HG03159 (cell line): ENCODE measurements around the gene BCL2L13.

Source experiments
- ATAC-seq: cut with Tn5 transposase; IDR thresholded peaks from one replicate; pipeline ENCODE4 v1.9.1; 2021; ENCODE audit warnings: mild to moderate bottlenecking, moderate library complexity; ENCODE audit not compliant: unreplicated experiment

BCL2L13 gene

GRCh38 chr22:17638432-17639246, at the start of gene BCL2L13:
TSS of gene BCL2L13 (plus strand) at chr22:17638757. CDS start at chr22:17655712, 16,955 bp downstream.
- ATAC-seq = peak; percentile 87

GRCh38 chr22:17589810-17590375, 48.7 kb upstream of the BCL2L13 start:
- ATAC-seq = no peak

DNA sequence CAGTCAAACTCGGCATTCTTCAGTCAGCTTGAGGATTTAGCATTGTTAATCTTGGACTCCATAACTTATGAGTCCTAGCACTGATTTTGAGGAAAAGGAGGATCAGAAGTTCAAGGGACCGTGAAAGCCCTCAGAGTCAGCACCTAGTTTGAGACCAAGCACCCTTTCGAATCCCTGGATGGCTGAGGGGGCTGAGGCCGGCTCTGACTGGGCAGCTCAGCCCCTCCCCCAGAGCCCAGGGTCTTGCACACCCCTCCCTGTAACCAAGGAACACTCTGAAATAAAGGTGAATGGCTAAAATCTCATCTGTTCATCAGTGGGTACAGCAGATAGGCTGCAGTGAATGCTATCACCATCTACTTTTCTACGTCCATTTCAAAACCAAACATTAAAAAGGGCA, 48.0 kb upstream of the BCL2L13 start:
- no peak for ATAC-seq

DNA sequence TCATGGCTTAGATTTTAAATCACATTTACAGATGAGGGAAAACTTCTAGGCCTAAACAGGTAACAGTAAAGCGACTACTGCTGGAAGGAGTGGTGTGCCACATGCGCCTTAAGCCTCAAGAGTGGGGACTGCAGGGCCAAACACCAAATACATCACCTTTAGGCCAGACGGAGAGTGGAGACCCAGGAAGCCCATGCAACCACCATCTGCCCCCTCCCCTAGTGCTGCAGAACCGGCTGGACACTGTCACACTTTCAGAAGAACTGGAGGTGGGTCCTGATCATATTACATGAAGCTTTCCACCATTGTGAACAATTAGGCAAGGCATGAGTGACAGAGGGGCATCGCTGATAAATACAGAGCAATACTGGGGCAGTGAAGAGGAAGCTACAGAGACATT, 46.4 kb upstream of the BCL2L13 start:
- ATAC-seq = no peak

GRCh38 chr22:17596226-17596625, 42.3 kb upstream of the BCL2L13 start:
- ATAC-seq = no peak

DNA sequence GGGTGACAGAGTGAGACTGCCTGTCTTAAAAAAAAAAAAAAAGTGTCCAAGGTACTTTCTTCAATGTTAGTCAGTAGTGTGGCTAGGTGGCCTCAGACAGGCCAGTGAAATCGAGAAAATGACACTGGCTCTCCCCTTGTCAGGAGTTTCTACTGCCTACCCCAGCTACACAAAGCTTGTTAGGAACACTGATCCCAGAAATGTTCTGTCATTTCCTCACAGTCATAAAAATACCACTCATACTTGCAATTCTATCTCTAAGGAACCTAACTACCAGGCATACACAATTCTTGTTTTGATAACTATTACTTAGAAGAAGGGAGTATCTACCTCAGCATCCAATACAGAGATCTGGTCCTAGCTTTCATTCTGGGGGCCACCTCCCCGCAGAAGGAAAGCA, 41.3 kb upstream of the BCL2L13 start:
- ATAC-seq = no peak

DNA sequence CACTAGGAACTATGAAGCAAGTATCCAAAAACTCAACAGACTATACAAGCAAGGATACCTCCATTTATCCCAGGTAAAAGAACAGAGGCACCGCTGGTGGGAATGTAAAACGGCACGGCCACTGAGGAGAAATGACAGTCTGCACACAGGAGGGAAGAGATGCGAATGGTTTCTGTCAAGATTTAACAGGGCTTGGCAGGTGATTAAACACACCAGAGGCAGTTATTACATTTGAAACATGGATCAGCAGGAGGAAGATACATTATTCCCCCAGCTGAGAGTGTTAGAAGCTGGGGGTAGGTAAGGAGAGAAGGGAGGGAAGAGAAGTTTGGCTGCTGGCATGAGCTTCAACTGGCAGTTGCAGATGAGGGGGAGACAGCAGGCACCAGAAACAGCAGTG, 40.2 kb upstream of the BCL2L13 start:
- ATAC-seq = no peak

DNA sequence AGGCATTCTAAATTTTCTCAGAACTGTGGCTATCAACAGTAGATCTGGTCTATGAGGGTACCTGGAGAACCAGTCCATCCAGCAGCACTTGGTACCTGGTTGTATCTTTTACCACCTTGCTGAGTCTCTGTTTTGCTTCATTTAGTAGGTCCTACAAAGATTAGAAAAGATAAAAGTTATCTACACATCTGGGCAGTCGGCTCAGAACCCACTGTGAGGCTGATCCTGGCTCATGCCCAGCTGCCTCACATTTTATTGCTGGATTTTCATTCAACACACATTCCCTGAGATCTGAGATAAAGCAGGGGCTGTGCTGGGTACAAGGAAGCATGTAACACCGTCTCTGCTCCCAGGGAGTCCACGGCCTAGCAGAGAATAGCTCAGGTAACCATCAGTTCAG, 37.5 kb upstream of the BCL2L13 start:
- ATAC-seq = no peak

- no peak for ATAC-seq
Measured at GRCh38 chr22:17603668-17604067, 34.9 kb upstream of the BCL2L13 start.

- ATAC-seq = no peak
Measured at GRCh38 chr22:17606496-17606895, 32.1 kb upstream of the BCL2L13 start.

- ATAC-seq = no peak
Measured at GRCh38 chr22:17607891-17608521, 30.6 kb upstream of the BCL2L13 start.

- no peak for ATAC-seq
Measured at GRCh38 chr22:17612057-17612456, 26.5 kb upstream of the BCL2L13 start.

DNA sequence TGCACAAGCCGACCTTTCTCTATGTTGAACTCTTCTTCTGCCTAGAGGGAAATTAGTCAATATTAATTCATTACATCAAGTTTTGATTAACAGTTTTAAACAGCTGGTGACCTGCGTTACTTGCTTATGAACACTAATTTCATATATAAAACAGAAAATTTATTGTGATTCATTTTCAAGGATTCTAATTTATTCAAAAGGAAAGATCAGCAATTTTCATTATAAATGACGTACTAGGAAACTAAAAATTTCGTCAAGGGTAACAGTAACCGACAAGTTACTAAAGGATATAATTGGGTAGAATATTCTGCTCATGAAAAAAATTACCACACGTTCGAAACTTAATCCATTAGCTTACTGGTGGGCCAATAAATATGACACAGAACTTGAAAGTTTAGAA, 25.3 kb upstream of the BCL2L13 start:
- ATAC-seq = no peak

GRCh38 chr22:17627961-17628405, 10.6 kb upstream of the BCL2L13 start:
- ATAC-seq = no peak

DNA sequence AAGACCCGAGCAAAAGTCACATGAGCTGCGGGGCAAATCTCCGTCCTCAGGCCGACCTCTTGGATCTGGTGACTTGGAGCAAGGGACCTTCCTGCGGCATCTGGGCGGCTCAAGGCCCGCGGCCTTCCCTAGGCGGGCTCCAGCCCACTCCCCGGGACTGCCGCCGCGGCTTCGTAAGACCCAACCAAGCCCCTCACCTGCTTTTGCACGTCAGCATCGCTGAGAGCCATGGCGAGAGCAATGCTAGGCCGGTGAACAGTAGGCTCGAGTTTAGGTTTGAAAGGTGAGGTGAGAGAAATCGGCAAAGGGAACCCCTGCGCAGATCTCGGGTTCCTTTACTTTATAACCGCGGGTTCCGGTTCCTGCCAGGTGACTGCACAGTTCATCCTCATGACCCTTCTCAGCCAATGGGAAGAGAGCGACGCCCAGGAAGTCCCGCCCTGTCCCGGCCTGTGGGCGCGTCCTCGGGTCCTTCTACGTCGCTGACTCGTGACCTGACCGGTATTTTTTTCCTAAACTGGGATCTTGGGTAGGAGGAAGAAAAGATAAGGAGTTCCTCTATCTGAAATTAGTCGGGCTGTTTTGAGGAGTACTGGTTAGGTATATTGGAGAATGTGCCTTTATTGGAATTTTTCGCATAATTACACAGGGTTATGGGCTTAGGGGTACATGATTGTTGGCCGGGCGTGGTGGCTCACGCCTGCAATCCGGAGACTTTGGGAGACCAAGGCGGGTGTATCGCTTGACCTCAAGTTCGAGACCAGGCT, 10.0 kb upstream of the BCL2L13 start, which contains the start of gene ATP6V1E1:
TSS of gene ATP6V1E1 (minus strand) at position 344 of the 767 bp plus-strand sequence. CDS start at position 230, 114 bp downstream.
- ATAC-seq = peak; percentile 98

GRCh38 chr22:17629173-17629489, 9.4 kb upstream of the BCL2L13 start:
- no peak for ATAC-seq

DNA sequence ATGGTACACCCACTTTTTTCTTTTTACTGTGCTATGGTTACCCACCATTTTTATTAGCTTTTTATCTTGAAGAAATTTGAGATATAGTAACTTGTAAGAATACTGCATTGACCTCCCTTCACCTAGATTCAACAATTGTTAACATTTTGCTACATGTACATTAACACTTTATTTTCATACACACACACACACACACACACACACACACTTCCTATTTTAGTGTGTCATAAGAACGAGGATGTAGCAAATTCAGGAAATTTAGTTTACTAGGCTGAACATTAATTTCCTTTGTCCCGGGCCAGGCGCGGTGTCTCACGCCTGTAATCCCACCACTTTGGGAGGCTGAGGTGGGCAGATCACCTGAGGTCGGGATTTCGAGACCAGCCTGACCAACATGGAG, 8.9 kb upstream of the BCL2L13 start:
- no peak for ATAC-seq

DNA sequence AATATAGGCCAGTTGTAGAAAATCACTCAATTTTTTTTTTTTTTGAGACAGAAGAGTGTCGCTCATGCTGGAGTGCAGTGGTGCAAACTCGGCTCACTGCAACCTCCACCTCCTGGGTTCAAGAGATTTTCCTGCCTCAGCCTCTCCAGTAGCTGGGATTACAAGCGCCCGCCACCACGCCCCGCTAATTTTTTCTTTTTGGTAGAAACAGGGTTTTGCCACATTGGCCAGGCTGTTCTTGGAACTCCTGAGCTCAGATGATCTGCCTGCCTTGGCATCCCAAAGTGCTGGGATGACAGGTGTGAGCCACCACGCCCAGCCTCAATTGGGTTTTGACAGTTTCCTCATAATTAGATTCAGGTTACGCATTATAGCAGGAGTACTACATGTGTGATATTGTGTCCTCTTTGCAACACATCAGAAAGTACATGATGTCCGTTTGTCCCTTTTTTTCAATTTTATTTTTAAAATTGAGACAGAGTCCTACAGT, 7.4 kb upstream of the BCL2L13 start:
- no peak for ATAC-seq

DNA sequence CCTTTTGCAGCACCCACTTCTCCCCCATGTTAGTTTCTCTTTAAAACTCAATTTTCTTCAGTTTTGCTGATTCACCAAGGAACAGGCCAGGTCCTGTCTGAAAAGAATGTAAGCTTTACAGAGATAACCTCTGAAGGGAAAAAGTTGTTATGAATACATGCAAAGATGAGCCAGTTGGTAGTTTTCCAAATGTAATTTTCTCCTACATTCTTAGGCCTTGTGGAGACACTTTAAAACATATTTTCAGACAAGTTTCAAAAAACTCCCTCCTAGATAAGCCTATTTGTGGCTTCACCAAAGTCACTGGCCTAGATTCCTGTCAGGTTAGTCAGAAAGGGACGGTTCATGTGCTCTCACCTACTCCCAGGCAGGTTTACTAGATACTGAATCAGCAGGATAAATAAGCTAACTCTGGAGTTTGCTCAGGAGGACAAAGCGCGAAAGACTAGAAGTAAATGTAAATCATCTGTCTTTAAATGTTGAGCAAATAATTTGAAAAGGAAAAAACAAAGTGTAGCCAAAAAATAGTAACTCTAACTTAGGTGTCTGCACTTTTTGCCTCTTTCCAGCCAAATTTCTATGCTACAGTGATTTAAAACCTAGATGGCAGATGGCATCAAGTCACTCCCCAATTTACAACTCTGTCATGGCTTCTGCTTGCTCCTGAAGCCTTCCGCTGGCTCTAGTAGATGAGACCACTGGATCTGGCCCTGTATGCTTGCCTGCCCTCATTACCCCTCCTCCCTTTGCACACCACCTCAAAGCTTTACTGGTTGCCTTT, 5.2 kb upstream of the BCL2L13 start:
- no peak for ATAC-seq

DNA sequence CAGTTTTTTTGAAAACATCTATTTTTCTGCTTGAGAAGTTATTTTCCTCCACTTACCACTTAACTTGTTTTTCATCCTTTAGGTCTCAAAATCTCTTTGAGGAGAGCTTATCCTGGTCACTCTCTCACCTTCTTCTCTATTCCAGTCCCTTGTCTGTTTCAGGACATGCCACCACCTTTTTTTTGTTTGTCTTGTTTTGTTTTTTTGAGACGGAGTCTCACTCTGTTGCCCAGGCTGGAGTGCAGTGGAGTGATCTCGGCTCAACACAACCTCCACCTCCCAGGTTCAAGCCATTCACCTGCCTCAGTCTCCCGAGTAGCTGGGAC, 4.6 kb upstream of the BCL2L13 start:
- no peak for ATAC-seq

- no peak for ATAC-seq
Measured at GRCh38 chr22:17634696-17635095, 3.9 kb upstream of the BCL2L13 start.
